AG10803 (cell line): ENCODE data around the gene LSS.

Experiments
- DNase-seq: peaks from one replicate; pipeline ENCODE4 v3.0.0; 2010; ENCODE audit warnings: low read depth
- H3K4me3 ChIP-seq: 2 replicates; pipeline ENCODE4 v1.5.1; 2011; ENCODE audit warnings: mild to moderate bottlenecking, low read length, control low read depth
- CTCF ChIP-seq: conservative IDR thresholded peaks from 2 replicates; pipeline ENCODE4 v1.5.1; 2011; ENCODE audit warnings: mild to moderate bottlenecking, low read length, control low read depth, inconsistent platforms

The LSS gene

GRCh38 chr21:46239817-46240325 is 11.3 kb upstream of the LSS start:
- H3K4me3 ChIP-seq, result no peak overlapping the region
- no peak for DNase-seq
- TF ChIP-seq CTCF, result no peak

GRCh38 chr21:46237474-46237873 is 8.9 kb upstream of the LSS start:
- TF ChIP-seq CTCF, result no peak
- H3K4me3 ChIP-seq, result no peak overlapping the region
- no peak for DNase-seq

GRCh38 chr21:46234436-46234950 is 5.9 kb upstream of the LSS start:
- TF ChIP-seq CTCF, result no peak
- no peak for DNase-seq
- no peak overlapping the region for H3K4me3 ChIP-seq

GRCh38 chr21:46229923-46230260 is 1.3 kb upstream of the LSS start:
- no peak for DNase-seq
- H3K4me3 ChIP-seq, result peak overlapping the region; percentile 71
- no peak for TF ChIP-seq CTCF

- H3K4me3 ChIP-seq, result peak overlapping the region; percentile 71
- no peak for DNase-seq
- peak; percentile 51 for TF ChIP-seq CTCF
Measured at GRCh38 chr21:46229133-46229922, 754 bp upstream of the LSS start.

GRCh38 chr21:46227811-46228344 is 696 bp downstream of the LSS start:
- H3K4me3 ChIP-seq, result peak overlapping the region; percentile 88
- TF ChIP-seq CTCF, result no peak
- no peak for DNase-seq
